K562 (cell line): ENCODE measurements around the gene PGBD1. TPM values are rescaled to one million over a fixed set of nuclear protein-coding genes. Genes with fewer than 3 reads are reported as not detected.

Experiments used
- CREM ChIP-seq: IDR thresholded peaks from 2 replicates; pipeline ENCODE4 v1.6.1; 2014; ENCODE audit warnings: antibody characterized with exemption, low read depth
- E2F4 ChIP-seq: sonication (generic); formaldehyde crosslinking; IDR thresholded peaks from 2 replicates; pipeline ENCODE4 v1.8.0; 2022; ENCODE audit warnings: mild to moderate bottlenecking, low read depth, missing genetic modification reagents
- FOXA3 ChIP-seq, 2 experiments: fragments of 450-650 bp in 1 of 2; sonication (generic) in 1 of 2; formaldehyde crosslinking; IDR thresholded peaks in 1 of 2; conservative IDR thresholded peaks in 1 of 2; 2 replicates each; pipeline versions ENCODE4 v1.4.0 to v1.8.0; 2020 to 2022; ENCODE audit warnings: mild to moderate bottlenecking in 2 of 2, missing genetic modification reagents in 1 of 2
- GMEB1 ChIP-seq: fragments of 250-450 bp; sonication (Bioruptor Pico); IDR thresholded peaks from 2 replicates; pipeline ENCODE4 v1.4.0; 2020; ENCODE audit warnings: mild to moderate bottlenecking
- HES1 ChIP-seq: fragments of 450-650 bp; IDR thresholded peaks from 2 replicates; pipeline ENCODE4 v1.6.1; 2016; ENCODE audit warnings: low read depth, mild to moderate bottlenecking, moderate library complexity
- KLF6 ChIP-seq: fragments of 250-450 bp; sonication (Bioruptor Pico); IDR thresholded peaks from 2 replicates; pipeline ENCODE4 v1.4.0; 2020; ENCODE audit warnings: mild to moderate bottlenecking, moderate library complexity, borderline replicate concordance
- MTF1 ChIP-seq: fragments of 250-450 bp; sonication (Bioruptor Pico); IDR thresholded peaks from 2 replicates; pipeline ENCODE4 v1.9.0; 2021; ENCODE audit warnings: moderate library complexity, mild to moderate bottlenecking, inconsistent platforms, borderline replicate concordance
- PML ChIP-seq: IDR thresholded peaks from 2 replicates; pipeline ENCODE4 v1.6.1; 2012; ENCODE audit warnings: low read length, inconsistent platforms
- THRAP3 ChIP-seq: fragments of 450-650 bp; IDR thresholded peaks from 2 replicates; pipeline ENCODE4 v1.6.1; 2016; ENCODE audit warnings: mild to moderate bottlenecking, inconsistent platforms, borderline replicate concordance
- ZC3H11A ChIP-seq: IDR thresholded peaks from 2 replicates; pipeline ENCODE4 v1.6.1; 2012; ENCODE audit warnings: low read depth, low read length, improper control_type of control experiment
- ZNF224 ChIP-seq: sonication (generic); formaldehyde crosslinking; IDR thresholded peaks from 2 replicates; pipeline ENCODE4 v1.8.0; 2022; ENCODE audit warnings: mild to moderate bottlenecking, missing genetic modification reagents
- ZNF639 ChIP-seq, 2 experiments: fragments of 200-800 bp in 1 of 2; sonication (Bioruptor generic) in 1 of 2; sonication (generic) in 1 of 2; formaldehyde crosslinking in 1 of 2; IDR thresholded peaks in 1 of 2; conservative IDR thresholded peaks in 1 of 2; 2 replicates each; pipeline versions ENCODE4 v1.5.0 to v1.6.1; 2016 to 2020; ENCODE audit warnings: missing compliant biosample characterization in 1 of 2, missing genetic modification characterization in 1 of 2, missing genetic modification reagents in 1 of 2
- ZNF696 ChIP-seq: fragments of 250-450 bp; sonication (Bioruptor Pico); conservative IDR thresholded peaks from 2 replicates; pipeline ENCODE4 v1.4.0; 2020; ENCODE audit warnings: mild to moderate bottlenecking, moderate library complexity
- ZNF707 ChIP-seq: fragments of 250-450 bp; sonication (Bioruptor Pico); conservative IDR thresholded peaks from 2 replicates; pipeline ENCODE4 v1.8.0; 2022; ENCODE audit warnings: inconsistent platforms, mild to moderate bottlenecking, moderate library complexity
- polyA plus RNA-seq, 8 experiments: library from polyadenylated mRNA; depleted of rRNA in 4 of 8; stranded (reverse) in 5 of 8; unstranded in 3 of 8; fragments of >200 nt; fragmentation: Nextera tagmentation in 2 of 8; fragmentation: Illumina TruSeq in 1 of 8; extraction: Ambion mirVana in 2 of 8; extraction: Trizol in 1 of 8; gene quantifications; 2 replicates each; pipeline versions ENCODE4 v1.2.1 to v1.2.3, GENCODE V29; 2011 to 2014; ENCODE audit warnings: inconsistent platforms in 1 of 8, missing spikeins in 1 of 8
- total RNA-seq, 7 experiments: library from RNA; depleted of rRNA in 6 of 7; stranded (reverse); fragments of >200 nt in 6 of 7; fragmentation: Illumina TruSeq in 2 of 7; extraction: Trizol in 2 of 7; gene quantifications; 2 replicates each; pipeline versions ENCODE4 v1.2.1 to v1.2.3, GENCODE V29; 2011 to 2021; ENCODE audit warnings: low replicate concordance in 1 of 7
- TF ChIP-seq, protein P1 (sequence below): fragments of 250-450 bp; sonication (Bioruptor Pico); IDR thresholded peaks from 2 replicates; pipeline ENCODE4 v1.5.0; 2022; ENCODE audit warnings: mild to moderate bottlenecking
- TF ChIP-seq, protein P2 (sequence below): fragments of 250-450 bp; sonication (Bioruptor Pico); IDR thresholded peaks from 2 replicates; pipeline ENCODE4 v1.5.0; 2021; ENCODE audit warnings: mild to moderate bottlenecking, borderline replicate concordance

The PGBD1 gene
- total and polyA plus RNA-seq, 9 of the 15 experiments (the other 6 are each of a cell fraction or from before 2014, with no cell fraction given): 3.3 to 9.0 (median 7.3) TPM

GRCh38 chr6:28281288-28282064 is at the start of gene PGBD1 (continued):
- TF ChIP-seq CREM: peak; percentile 25
- TF ChIP-seq, protein P1, sequence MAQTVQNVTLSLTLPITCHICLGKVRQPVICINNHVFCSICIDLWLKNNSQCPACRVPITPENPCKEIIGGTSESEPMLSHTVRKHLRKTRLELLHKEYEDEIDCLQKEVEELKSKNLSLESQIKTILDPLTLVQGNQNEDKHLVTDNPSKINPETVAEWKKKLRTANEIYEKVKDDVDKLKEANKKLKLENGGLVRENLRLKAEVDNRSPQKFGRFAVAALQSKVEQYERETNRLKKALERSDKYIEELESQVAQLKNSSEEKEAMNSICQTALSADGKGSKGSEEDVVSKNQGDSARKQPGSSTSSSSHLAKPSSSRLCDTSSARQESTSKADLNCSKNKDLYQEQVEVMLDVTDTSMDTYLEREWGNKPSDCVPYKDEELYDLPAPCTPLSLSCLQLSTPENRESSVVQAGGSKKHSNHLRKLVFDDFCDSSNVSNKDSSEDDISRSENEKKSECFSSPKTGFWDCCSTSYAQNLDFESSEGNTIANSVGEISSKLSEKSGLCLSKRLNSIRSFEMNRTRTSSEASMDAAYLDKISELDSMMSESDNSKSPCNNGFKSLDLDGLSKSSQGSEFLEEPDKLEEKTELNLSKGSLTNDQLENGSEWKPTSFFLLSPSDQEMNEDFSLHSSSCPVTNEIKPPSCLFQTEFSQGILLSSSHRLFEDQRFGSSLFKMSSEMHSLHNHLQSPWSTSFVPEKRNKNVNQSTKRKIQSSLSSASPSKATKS: no peak
- no peak for TF ChIP-seq GMEB1 (CRISPR knock-in tag)
- no peak for TF ChIP-seq ZNF639 (CRISPR knock-in tag; conservative IDR thresholded peaks at IDR 0.05 in 1 of 2, IDR thresholded peaks at IDR 0.05 in 1 of 2)
- no peak for TF ChIP-seq THRAP3
- peak; percentile 41; the same call in 1 of the 2 replicates for TF ChIP-seq PML
- TF ChIP-seq ZNF707 (CRISPR knock-in tag): no peak
- TF ChIP-seq MTF1 (CRISPR knock-in tag): no peak
- TF ChIP-seq KLF6 (CRISPR knock-in tag): no peak
- no peak for TF ChIP-seq ZNF696 (CRISPR knock-in tag)
- TF ChIP-seq ZC3H11A: no peak
- TF ChIP-seq HES1: no peak
- 0 out of 2 replicates have a peak, but pooled peaks have one; percentile 64 for TF ChIP-seq ZNF224 (CRISPR knock-in tag)
- TF ChIP-seq, protein P2, sequence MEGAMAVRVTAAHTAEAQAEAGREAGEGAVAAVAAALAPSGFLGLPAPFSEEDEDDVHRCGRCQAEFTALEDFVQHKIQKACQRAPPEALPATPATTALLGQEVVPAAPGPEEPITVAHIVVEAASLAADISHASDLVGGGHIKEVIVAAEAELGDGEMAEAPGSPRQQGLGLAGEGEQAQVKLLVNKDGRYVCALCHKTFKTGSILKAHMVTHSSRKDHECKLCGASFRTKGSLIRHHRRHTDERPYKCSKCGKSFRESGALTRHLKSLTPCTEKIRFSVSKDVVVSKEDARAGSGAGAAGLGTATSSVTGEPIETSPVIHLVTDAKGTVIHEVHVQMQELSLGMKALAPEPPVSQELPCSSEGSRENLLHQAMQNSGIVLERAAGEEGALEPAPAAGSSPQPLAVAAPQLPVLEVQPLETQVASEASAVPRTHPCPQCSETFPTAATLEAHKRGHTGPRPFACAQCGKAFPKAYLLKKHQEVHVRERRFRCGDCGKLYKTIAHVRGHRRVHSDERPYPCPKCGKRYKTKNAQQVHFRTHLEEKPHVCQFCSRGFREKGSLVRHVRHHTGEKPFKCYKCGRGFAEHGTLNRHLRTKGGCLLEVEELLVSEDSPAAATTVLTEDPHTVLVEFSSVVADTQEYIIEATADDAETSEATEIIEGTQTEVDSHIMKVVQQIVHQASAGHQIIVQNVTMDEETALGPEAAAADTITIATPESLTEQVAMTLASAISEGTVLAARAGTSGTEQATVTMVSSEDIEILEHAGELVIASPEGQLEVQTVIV (CRISPR knock-in tag): no peak
- no peak for TF ChIP-seq E2F4 (CRISPR knock-in tag)
- TF ChIP-seq FOXA3 (CRISPR knock-in tag; conservative IDR thresholded peaks at IDR 0.05 in 1 of 2, IDR thresholded peaks at IDR 0.05 in 1 of 2): no peak
